K562 (cell line): ENCODE results near the gene KRT33B. TPM values are rescaled to one million over a fixed set of nuclear protein-coding genes. Genes with fewer than 3 reads are reported as not detected.
A peak's percentile ranks its signal among the peaks of the same experiment; 100 is the strongest.

Experiments
- SMC3 ChIP-seq: conservative IDR thresholded peaks from 2 replicates; pipeline ENCODE4 v1.6.1; 2011; ENCODE audit warnings: low read depth, low read length, improper control_type of control experiment; ENCODE audit not compliant: insufficient read depth
- SPI1 ChIP-seq: IDR thresholded peaks from 2 replicates; pipeline ENCODE4 v1.6.1; 2011; ENCODE audit warnings: low read depth, low read length, control low read depth, borderline replicate concordance
- polyA plus RNA-seq, 8 experiments: library from polyadenylated mRNA; depleted of rRNA in 4 of 8; stranded (reverse) in 5 of 8; unstranded in 3 of 8; fragments of >200 nt; fragmentation: Nextera tagmentation in 2 of 8; fragmentation: Illumina TruSeq in 1 of 8; extraction: Ambion mirVana in 2 of 8; extraction: Trizol in 1 of 8; gene quantifications; 2 replicates each; pipeline versions ENCODE4 v1.2.1 to v1.2.3, GENCODE V29; 2011 to 2014; ENCODE audit warnings: inconsistent platforms in 1 of 8, missing spikeins in 1 of 8
- total RNA-seq, 7 experiments: library from RNA; depleted of rRNA in 6 of 7; stranded (reverse); fragments of >200 nt in 6 of 7; fragmentation: Illumina TruSeq in 2 of 7; extraction: Trizol in 2 of 7; gene quantifications; 2 replicates each; pipeline versions ENCODE4 v1.2.1 to v1.2.3, GENCODE V29; 2011 to 2021; ENCODE audit warnings: low replicate concordance in 1 of 7
- TF ChIP-seq, protein P1 (sequence below), 2 experiments: fragments of 450-650 bp; formaldehyde crosslinking in 1 of 2; IDR thresholded peaks; 2 replicates each; pipeline versions ENCODE4 v1.4.0 to v1.6.1; 2014 to 2020; ENCODE audit warnings: mild to moderate bottlenecking in 2 of 2, borderline replicate concordance in 1 of 2, low read depth in 1 of 2

The KRT33B gene
- total and polyA plus RNA-seq, 9 of the 15 experiments (the other 6 are each of a cell fraction or from before 2014, with no cell fraction given), result not detected

DNA sequence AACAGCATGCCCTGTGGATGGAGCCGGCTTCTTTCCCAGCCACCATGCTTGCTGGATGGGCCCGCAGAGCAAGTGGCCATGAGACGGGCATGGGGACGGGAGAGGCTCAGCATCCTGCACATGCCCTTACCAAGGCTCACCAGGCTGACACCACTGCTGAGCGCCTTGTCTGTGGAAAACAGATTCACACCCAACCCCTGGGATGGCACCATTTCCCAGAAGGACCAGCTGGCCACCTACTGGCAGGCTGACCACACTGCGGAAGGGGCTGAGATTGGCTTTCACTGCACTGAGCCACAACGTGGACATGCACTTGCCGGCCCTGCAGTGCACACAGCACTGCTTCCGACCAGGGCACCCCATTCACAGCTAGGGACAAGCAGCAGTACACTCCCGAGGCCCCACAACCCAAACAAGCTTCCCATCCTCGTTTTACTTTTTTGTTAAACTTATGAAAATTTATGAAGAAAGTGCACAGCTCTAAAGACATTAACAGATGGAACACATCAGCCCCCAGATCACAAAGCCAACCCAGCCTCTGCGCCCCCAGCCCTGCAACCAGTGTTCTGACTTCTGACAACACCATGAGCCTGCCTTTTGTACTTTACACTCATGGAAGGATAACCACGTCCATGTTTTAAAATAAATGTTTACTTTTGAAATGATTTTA, 40.2 kb downstream of the KRT33B start (continued):
- TF ChIP-seq, protein P1, sequence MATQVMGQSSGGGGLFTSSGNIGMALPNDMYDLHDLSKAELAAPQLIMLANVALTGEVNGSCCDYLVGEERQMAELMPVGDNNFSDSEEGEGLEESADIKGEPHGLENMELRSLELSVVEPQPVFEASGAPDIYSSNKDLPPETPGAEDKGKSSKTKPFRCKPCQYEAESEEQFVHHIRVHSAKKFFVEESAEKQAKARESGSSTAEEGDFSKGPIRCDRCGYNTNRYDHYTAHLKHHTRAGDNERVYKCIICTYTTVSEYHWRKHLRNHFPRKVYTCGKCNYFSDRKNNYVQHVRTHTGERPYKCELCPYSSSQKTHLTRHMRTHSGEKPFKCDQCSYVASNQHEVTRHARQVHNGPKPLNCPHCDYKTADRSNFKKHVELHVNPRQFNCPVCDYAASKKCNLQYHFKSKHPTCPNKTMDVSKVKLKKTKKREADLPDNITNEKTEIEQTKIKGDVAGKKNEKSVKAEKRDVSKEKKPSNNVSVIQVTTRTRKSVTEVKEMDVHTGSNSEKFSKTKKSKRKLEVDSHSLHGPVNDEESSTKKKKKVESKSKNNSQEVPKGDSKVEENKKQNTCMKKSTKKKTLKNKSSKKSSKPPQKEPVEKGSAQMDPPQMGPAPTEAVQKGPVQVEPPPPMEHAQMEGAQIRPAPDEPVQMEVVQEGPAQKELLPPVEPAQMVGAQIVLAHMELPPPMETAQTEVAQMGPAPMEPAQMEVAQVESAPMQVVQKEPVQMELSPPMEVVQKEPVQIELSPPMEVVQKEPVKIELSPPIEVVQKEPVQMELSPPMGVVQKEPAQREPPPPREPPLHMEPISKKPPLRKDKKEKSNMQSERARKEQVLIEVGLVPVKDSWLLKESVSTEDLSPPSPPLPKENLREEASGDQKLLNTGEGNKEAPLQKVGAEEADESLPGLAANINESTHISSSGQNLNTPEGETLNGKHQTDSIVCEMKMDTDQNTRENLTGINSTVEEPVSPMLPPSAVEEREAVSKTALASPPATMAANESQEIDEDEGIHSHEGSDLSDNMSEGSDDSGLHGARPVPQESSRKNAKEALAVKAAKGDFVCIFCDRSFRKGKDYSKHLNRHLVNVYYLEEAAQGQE (IDR thresholded peaks at IDR 0.05; ENCODE audit: borderline replicate concordance), result peak; percentile 31; the same call in 1 of the 2 replicates
- TF ChIP-seq, protein P1 (CRISPR knock-in tag; IDR thresholded peaks at IDR 0.05; ENCODE audit: low read depth), result no peak
- peak; percentile 46; the same call in 1 of the 2 replicates for TF ChIP-seq SMC3
- TF ChIP-seq SPI1, result no peak
- TF ChIP-seq, all 486 proteins: peak for 4
